Aorta (tissue), 5 donors: ENCODE measurements around the gene IRF9. TPM values are rescaled to one million over a fixed set of nuclear protein-coding genes. Genes with fewer than 3 reads are reported as not detected.

Experiments
- ATAC-seq: fragments of 200-7000 bp; cut with Tn5 transposase; one replicate; pipeline ENCODE4 v1.9.1; 2022; ENCODE audit warnings: moderate library complexity; ENCODE audit not compliant: low FRiP score
- DNase-seq, 2 donors: peaks; one replicate each; pipeline ENCODE4 v3.0.0-alpha.2; 2020
- H3K27ac ChIP-seq, 2 donors: one replicate each; pipeline ENCODE4 v1.5.1; 2013; ENCODE audit warnings: low read length in 2 of 2, mild to moderate bottlenecking in 2 of 2, moderate library complexity in 2 of 2, control low read depth in 1 of 2, inconsistent platforms in 1 of 2, low read depth in 1 of 2
- H3K27me3 ChIP-seq, 2 donors: one replicate each; pipeline ENCODE4 v1.6.1; 2013; ENCODE audit warnings: control low read depth in 1 of 2, low read length in 1 of 2, mild to moderate bottlenecking in 1 of 2, moderate library complexity in 1 of 2; ENCODE audit not compliant: insufficient read depth in 2 of 2, control insufficient read depth in 1 of 2
- H3K36me3 ChIP-seq, 2 donors: one replicate each; pipeline ENCODE4 v1.6.1; 2013; ENCODE audit warnings: control low read depth in 1 of 2, low read length in 1 of 2, mild to moderate bottlenecking in 1 of 2; ENCODE audit not compliant: insufficient read depth in 2 of 2, control insufficient read depth in 1 of 2
- H3K4me1 ChIP-seq, 2 donors: one replicate each; pipeline ENCODE4 v1.6.1; 2013; ENCODE audit warnings: low read length in 2 of 2, control low read depth in 1 of 2, mild to moderate bottlenecking in 1 of 2, moderate library complexity in 1 of 2; ENCODE audit not compliant: insufficient read depth in 2 of 2, control insufficient read depth in 1 of 2
- H3K4me3 ChIP-seq, 2 donors: one replicate each; pipeline ENCODE4 v1.5.1; 2013; ENCODE audit warnings: low read length in 2 of 2, control low read depth in 1 of 2, mild to moderate bottlenecking in 1 of 2
- H3K9me3 ChIP-seq: one replicate; pipeline ENCODE4 v1.6.1; 2013; ENCODE audit warnings: mild to moderate bottlenecking, low read length; ENCODE audit not compliant: control insufficient read depth
- WGBS, 2 donors: extraction: QIAGEN DNeasy Blood & Tissue Kit; methylation state at CpG; one replicate each; pipeline ENCODE4 v1.1.7; 2013; 5-methylcytosine and 5-hydroxymethylcytosine counted together
- intact Hi-C, 2 donors: fragments of 100-400 bp; cut with DNase I; formaldehyde crosslinking; loops; one replicate each; pipeline versions ENCODE4 v1.14.2 to v1.15.0; 2022
- polyA plus RNA-seq, 2 donors: library from polyadenylated mRNA; stranded (reverse); fragments of 200-250 nt; gene quantifications; one replicate each; pipeline ENCODE4 v1.2.3, GENCODE V29; 2013
- total RNA-seq, 2 donors: library from RNA; stranded (reverse); fragmentation: NEBNext Ultra II Directional; extraction: Animal tissue kit (Norgen Biotek cat#: 25700); gene quantifications; one replicate each; pipeline ENCODE4 v1.2.1, GENCODE V29; 2021
- donor health status: healthy with polysubstance abuse.
- donor health status: Bipolar disorder and iron deficiency.
- donor health status: DM: no; HTN: no; CAD: no.
- donor health status: DM: no; HTN: no; CAD: no.
- donor health status: DM: yes; HTN: yes; CAD: no.

Gene IRF9
- total and polyA plus RNA-seq, 4 donors = 56.0 to 117 (median 112) TPM

- WGBS, 2 donors = 86 to 88% methylated on average over 9 of the region's 9 CpGs
- H3K4me1 ChIP-seq = no peaks in the 10 kb centered on the region
- intact Hi-C loops = no loop called here
- DNase-seq (peak in 1 of 2 donors; percentile 47), ATAC-seq (no peak)
- H3K27me3 ChIP-seq = no peaks in the 10 kb centered on the region
- no peak overlapping the region for H3K27ac ChIP-seq
- H3K36me3 ChIP-seq = peaks cover 2 to 3% of the 10 kb centered on the region in 2 donors
- no peaks in the 10 kb centered on the region for H3K9me3 ChIP-seq
- H3K4me3 ChIP-seq = no peak overlapping the region
These were observed 11.0 kb upstream of the IRF9 start for GRCh38 chr14:24150061-24150460.

DNA sequence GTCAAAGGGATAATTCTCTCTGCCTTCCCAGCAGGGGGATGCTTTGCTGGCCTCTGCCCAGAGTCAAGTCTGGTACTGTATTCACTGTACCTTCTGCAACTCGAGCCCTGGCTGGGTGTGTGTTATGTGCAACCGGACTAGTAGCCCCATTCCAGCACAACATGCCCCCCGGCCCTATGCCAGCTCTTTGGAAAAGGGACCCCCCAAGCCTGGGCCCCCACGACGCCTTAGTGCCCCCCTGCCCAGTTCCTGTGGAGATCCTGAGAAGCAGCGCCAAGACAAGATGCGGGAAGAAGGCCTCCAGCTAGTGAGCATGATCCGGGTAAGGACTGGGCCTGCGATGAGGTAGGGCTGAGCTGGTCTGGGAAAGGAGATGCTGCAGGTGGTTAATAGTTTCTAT, 10.5 kb upstream of the IRF9 start:
- Histone ChIP-seq H3K4me3 (no peak overlapping the region), H3K27ac (no peak overlapping the region), H3K4me1 (no peaks in the 10 kb centered on the region), H3K36me3 (peaks cover 5 to 8% of the 10 kb centered on the region in 2 donors), H3K9me3 (no peaks in the 10 kb centered on the region), H3K27me3 (no peaks in the 10 kb centered on the region)
- no peak for DNase-seq
- 86 to 90% methylated on average over 9 of the region's 9 CpGs for WGBS, 2 donors
- no peak for ATAC-seq
- intact Hi-C loops = no loop called here

DNA sequence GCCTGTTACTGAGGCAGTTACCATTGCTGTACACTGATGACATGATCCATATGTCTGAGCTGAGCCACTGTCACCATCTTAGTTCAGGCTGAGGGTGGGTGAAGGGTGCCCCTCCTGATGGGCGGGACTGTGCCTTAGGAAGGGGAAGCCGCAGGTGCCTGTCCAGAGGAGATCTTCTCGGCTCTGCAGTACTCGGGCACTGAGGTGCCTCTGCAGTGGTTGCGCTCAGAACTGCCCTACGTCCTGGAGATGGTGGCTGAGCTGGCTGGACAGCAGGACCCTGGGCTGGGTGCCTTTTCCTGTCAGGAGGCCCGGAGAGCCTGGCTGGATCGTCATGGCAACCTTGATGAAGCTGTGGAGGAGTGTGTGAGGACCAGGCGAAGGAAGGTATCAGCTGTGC, 10.1 kb upstream of the IRF9 start:
- DNase-seq (no peak), ATAC-seq (no peak)
- Histone ChIP-seq H3K27ac (no peak overlapping the region), H3K9me3 (no peaks in the 10 kb centered on the region), H3K36me3 (peaks cover 5 to 11% of the 10 kb centered on the region in 2 donors), H3K27me3 (no peaks in the 10 kb centered on the region), H3K4me3 (no peak overlapping the region), H3K4me1 (no peaks in the 10 kb centered on the region)
- intact Hi-C loops = no loop called here
- WGBS, 2 donors = 82 to 85% methylated on average over 9 of the region's 9 CpGs

- intact Hi-C loops = no loop called here
- DNase-seq = peak in 1 of 2 donors; percentile 68
- H3K36me3 ChIP-seq = peaks cover 5 to 11% of the 10 kb centered on the region in 2 donors
- no peaks in the 10 kb centered on the region for H3K27me3 ChIP-seq
- H3K4me1 ChIP-seq = no peaks in the 10 kb centered on the region
- H3K27ac ChIP-seq = no peak overlapping the region
- WGBS, 2 donors = 92 to 94% methylated on average over 16 of the region's 16 CpGs
- no peaks in the 10 kb centered on the region for H3K9me3 ChIP-seq
- no peak for ATAC-seq
- no peak overlapping the region for H3K4me3 ChIP-seq
These were observed 9.5 kb upstream of the IRF9 start for GRCh38 chr14:24151404-24152080.

DNA sequence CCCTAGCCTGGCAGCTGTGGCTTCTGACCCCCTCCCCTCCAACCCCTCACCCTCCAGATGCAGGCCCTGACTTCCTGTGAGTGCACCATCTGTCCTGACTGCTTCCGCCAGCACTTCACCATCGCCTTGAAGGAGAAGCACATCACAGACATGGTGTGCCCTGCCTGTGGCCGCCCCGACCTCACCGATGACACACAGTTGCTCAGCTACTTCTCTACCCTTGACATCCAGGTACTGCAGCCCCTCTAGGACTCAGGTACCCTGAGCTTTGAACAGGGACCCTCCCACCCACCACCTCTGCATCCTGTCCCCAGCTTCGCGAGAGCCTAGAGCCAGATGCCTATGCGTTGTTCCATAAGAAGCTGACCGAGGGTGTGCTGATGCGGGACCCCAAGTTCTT, 6.0 kb upstream of the IRF9 start:
- H3K36me3 ChIP-seq = peaks cover 5 to 16% of the 10 kb centered on the region in 2 donors
- no peak overlapping the region for H3K4me3 ChIP-seq
- H3K4me1 ChIP-seq = no peaks in the 10 kb centered on the region
- no peak overlapping the region for H3K27ac ChIP-seq
- no peak for ATAC-seq
- no peak for DNase-seq
- no peaks in the 10 kb centered on the region for H3K27me3 ChIP-seq
- WGBS, 2 donors = 92 to 94% methylated on average over 10 of the region's 10 CpGs
- H3K9me3 ChIP-seq = no peaks in the 10 kb centered on the region
- intact Hi-C loops = no loop called here

- 89 to 91% methylated on average over 1 of the region's 1 CpG for WGBS, 2 donors
- intact Hi-C loops = no loop called here
- H3K27ac ChIP-seq = no peak overlapping the region
- no peak for DNase-seq
- H3K36me3 ChIP-seq = peaks cover 5 to 14% of the 10 kb centered on the region in 2 donors
- no peaks in the 10 kb centered on the region for H3K4me1 ChIP-seq
- H3K27me3 ChIP-seq = no peaks in the 10 kb centered on the region
- ATAC-seq = no peak
- no peak overlapping the region for H3K4me3 ChIP-seq
- no peaks in the 10 kb centered on the region for H3K9me3 ChIP-seq
These were observed 4.2 kb upstream of the IRF9 start for GRCh38 chr14:24156840-24157239.

- Histone ChIP-seq H3K27me3 (no peaks in the 10 kb centered on the region), H3K27ac (no peak overlapping the region), H3K9me3 (no peaks in the 10 kb centered on the region), H3K4me3 (no peak overlapping the region), H3K36me3 (peaks cover 5 to 14% of the 10 kb centered on the region in 2 donors), H3K4me1 (no peaks in the 10 kb centered on the region)
- WGBS, 2 donors = 91 to 92% methylated on average over 12 of the region's 12 CpGs
- no peak for ATAC-seq
- intact Hi-C loops = no loop called here
- DNase-seq = no peak
These were observed 3.7 kb upstream of the IRF9 start for GRCh38 chr14:24157331-24157730.

GRCh38 chr14:24159777-24160498, 1.1 kb upstream of the IRF9 start:
- Histone ChIP-seq H3K27me3 (no peaks in the 10 kb centered on the region), H3K36me3 (peaks cover 8 to 14% of the 10 kb centered on the region in 2 donors), H3K4me1 (no peaks in the 10 kb centered on the region), H3K27ac (no peak overlapping the region), H3K4me3 (no peak overlapping the region), H3K9me3 (no peaks in the 10 kb centered on the region)
- DNase-seq (no peak), ATAC-seq (no peak)
- intact Hi-C loops = loop anchor here in 1 of 2 donors (2.0 to 10.0 kb wide), 2 partner anchors 29 to 45 kb away; partner anchors contain the start of genes DCAF11, IPO4 and NRL
- WGBS, 2 donors = 84 to 87% methylated on average over 11 of the region's 11 CpGs

DNA sequence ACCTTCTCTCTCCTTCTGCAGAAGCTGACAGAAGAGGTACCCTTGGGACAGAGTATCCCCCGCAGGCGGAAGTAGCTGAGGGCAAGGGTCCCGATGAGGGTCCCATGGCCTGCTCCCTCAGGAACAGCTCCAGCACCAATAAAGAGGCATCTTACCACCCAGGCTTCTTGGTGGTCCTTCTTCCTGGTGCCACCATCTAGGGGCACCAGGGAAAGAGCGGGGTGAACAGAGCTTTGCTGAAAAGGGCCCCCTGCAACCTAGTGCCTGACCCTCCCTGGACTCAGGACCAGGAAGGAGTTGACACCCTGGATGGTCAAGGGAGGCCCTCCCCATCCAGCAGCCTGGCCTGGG, 591 bp upstream of the IRF9 start:
- Histone ChIP-seq H3K9me3 (no peaks in the 10 kb centered on the region), H3K4me1 (no peaks in the 10 kb centered on the region), H3K4me3 (no peak overlapping the region), H3K36me3 (peaks cover 10 to 13% of the 10 kb centered on the region in 2 donors), H3K27ac (peak overlapping the region in 1 of 2 donors; percentile 10), H3K27me3 (no peaks in the 10 kb centered on the region)
- no peak for DNase-seq
- intact Hi-C loops = loop anchor here in 1 of 2 donors (2.0 to 10.0 kb wide), 2 partner anchors 28 to 46 kb away; partner anchors contain the start of genes DCAF11, IPO4 and NRL
- 85 to 90% methylated on average over 4 of the region's 4 CpGs for WGBS, 2 donors
- ATAC-seq = peak; percentile 13
